IPS DF 6.9 (cell line): Measurements from ENCODE around the gene ANKRD28.

Source experiments
- DNase-seq: peaks from one replicate; pipeline ENCODE4 v3.0.0-alpha.2; 2013; ENCODE audit warnings: low read depth, low spot score
- H3K27ac ChIP-seq: one replicate; pipeline ENCODE4 v1.5.1; 2013; ENCODE audit warnings: low read length, control low read depth
- H3K27me3 ChIP-seq: 2 replicates; pipeline ENCODE4 v1.6.1; 2013; ENCODE audit warnings: mild to moderate bottlenecking, low read length; ENCODE audit not compliant: control insufficient read depth, insufficient read depth
- H3K36me3 ChIP-seq: 2 replicates; pipeline ENCODE4 v1.6.1; 2013; ENCODE audit warnings: low read length; ENCODE audit not compliant: control insufficient read depth, insufficient read depth
- H3K4me1 ChIP-seq: 2 replicates; pipeline ENCODE4 v1.6.1; 2013; ENCODE audit warnings: low read length; ENCODE audit not compliant: control insufficient read depth, insufficient read depth
- H3K4me3 ChIP-seq: 2 replicates; pipeline ENCODE4 v1.5.1; 2013; ENCODE audit warnings: mild to moderate bottlenecking, low read length
- H3K9me3 ChIP-seq: 2 replicates; pipeline ENCODE4 v1.6.1; 2013; ENCODE audit warnings: low read length, inconsistent platforms; ENCODE audit not compliant: control insufficient read depth, insufficient read depth
- WGBS: extraction: QIAGEN DNeasy Blood & Tissue Kit; methylation state at CpG from one replicate; pipeline ENCODE4 v1.1.7; 2013; ENCODE audit warnings: mixed read lengths, missing lambda C conversion rate; ENCODE audit not compliant: insufficient read length, insufficient coverage; 5-methylcytosine and 5-hydroxymethylcytosine counted together

Gene ANKRD28

GRCh38 chr3:15707779-15708178 lies 90.0 kb downstream of the ANKRD28 start:
- no peaks in the 10 kb centered on the region for H3K4me1 ChIP-seq
- DNase-seq, result no peak
- no CpG with 5 or more reads among the region's 1 CpG for WGBS
- H3K36me3 ChIP-seq, result no peaks in the 10 kb centered on the region
- no peak overlapping the region for H3K27ac ChIP-seq
- no peaks in the 10 kb centered on the region for H3K9me3 ChIP-seq
- H3K27me3 ChIP-seq, result no peaks in the 10 kb centered on the region
- H3K4me3 ChIP-seq, result no peak overlapping the region

GRCh38 chr3:15703346-15703745 lies 94.4 kb downstream of the ANKRD28 start:
- Histone ChIP-seq H3K36me3 (no peaks in the 10 kb centered on the region), H3K27ac (no peak overlapping the region), H3K27me3 (no peaks in the 10 kb centered on the region), H3K9me3 (no peaks in the 10 kb centered on the region), H3K4me1 (no peaks in the 10 kb centered on the region), H3K4me3 (no peak overlapping the region)
- no peak for DNase-seq
- 100% methylated on average over 2 of the region's 2 CpGs for WGBS

- no peaks in the 10 kb centered on the region for H3K27me3 ChIP-seq
- H3K27ac ChIP-seq, result no peak overlapping the region
- no peaks in the 10 kb centered on the region for H3K4me1 ChIP-seq
- DNase-seq, result no peak
- H3K4me3 ChIP-seq, result no peak overlapping the region
- no peaks in the 10 kb centered on the region for H3K36me3 ChIP-seq
- no peaks in the 10 kb centered on the region for H3K9me3 ChIP-seq
- WGBS, result no CpG with 5 or more reads among the region's 1 CpG
Observed at GRCh38 chr3:15694628-15695027, 103.2 kb downstream of the ANKRD28 start.

GRCh38 chr3:15693355-15693754 lies 104.4 kb downstream of the ANKRD28 start:
- no peaks in the 10 kb centered on the region for H3K36me3 ChIP-seq
- H3K27ac ChIP-seq, result no peak overlapping the region

GRCh38 chr3:15690748-15691147 lies 107.0 kb downstream of the ANKRD28 start:
- no peak overlapping the region for H3K4me3 ChIP-seq
- no peak overlapping the region for H3K27ac ChIP-seq
- H3K36me3 ChIP-seq, result no peaks in the 10 kb centered on the region
- WGBS, result no CpG with 5 or more reads among the region's 5 CpGs
- H3K4me1 ChIP-seq, result no peaks in the 10 kb centered on the region
- no peaks in the 10 kb centered on the region for H3K27me3 ChIP-seq
- no peak for DNase-seq
- H3K9me3 ChIP-seq, result no peaks in the 10 kb centered on the region

More at GRCh38 chr3:15693355-15693754, 104.4 kb downstream of the ANKRD28 start:
- no peaks in the 10 kb centered on the region for H3K9me3 ChIP-seq
- H3K4me1 ChIP-seq, result no peaks in the 10 kb centered on the region
- no peak for DNase-seq
- WGBS, result no CpG with 5 or more reads among the region's 1 CpG
- no peaks in the 10 kb centered on the region for H3K27me3 ChIP-seq
- H3K4me3 ChIP-seq, result no peak overlapping the region

GRCh38 chr3:15690230-15690629 lies 107.5 kb downstream of the ANKRD28 start:
- no peak overlapping the region for H3K27ac ChIP-seq
- DNase-seq, result no peak
- H3K4me3 ChIP-seq, result no peak overlapping the region
- no peaks in the 10 kb centered on the region for H3K9me3 ChIP-seq
- no peaks in the 10 kb centered on the region for H3K27me3 ChIP-seq
- H3K36me3 ChIP-seq, result no peaks in the 10 kb centered on the region
- no CpG with 5 or more reads among the region's 4 CpGs for WGBS
- no peaks in the 10 kb centered on the region for H3K4me1 ChIP-seq

- no peaks in the 10 kb centered on the region; the same call in 1 of the 2 replicates for H3K36me3 ChIP-seq
- no peak overlapping the region for H3K27ac ChIP-seq
- WGBS, result no CpG with 5 or more reads among the region's 7 CpGs
- no peaks in the 10 kb centered on the region for H3K27me3 ChIP-seq
- H3K4me1 ChIP-seq, result no peaks in the 10 kb centered on the region
- H3K4me3 ChIP-seq, result no peak overlapping the region
- H3K9me3 ChIP-seq, result no peaks in the 10 kb centered on the region
- no peak for DNase-seq
Observed at GRCh38 chr3:15685927-15686326, 111.9 kb downstream of the ANKRD28 start.

GRCh38 chr3:15683253-15683652 lies 114.5 kb downstream of the ANKRD28 start:
- Histone ChIP-seq H3K27me3 (no peaks in the 10 kb centered on the region), H3K9me3 (no peaks in the 10 kb centered on the region), H3K36me3 (no peaks in the 10 kb centered on the region; the same call in 1 of the 2 replicates), H3K4me3 (no peak overlapping the region), H3K4me1 (no peaks in the 10 kb centered on the region), H3K27ac (no peak overlapping the region)
- no CpG with 5 or more reads among the region's 1 CpG for WGBS
- no peak for DNase-seq

GRCh38 chr3:15682561-15683185 lies 115.1 kb downstream of the ANKRD28 start:
- no peak overlapping the region for H3K4me3 ChIP-seq
- WGBS, result no CpG with 5 or more reads among the region's 3 CpGs
- H3K9me3 ChIP-seq, result no peaks in the 10 kb centered on the region
- H3K4me1 ChIP-seq, result no peaks in the 10 kb centered on the region
- no peak overlapping the region for H3K27ac ChIP-seq
- DNase-seq, result no peak
- no peaks in the 10 kb centered on the region for H3K27me3 ChIP-seq
- H3K36me3 ChIP-seq, result peaks cover 2% of the 10 kb centered on the region; the same call in 1 of the 2 replicates

- Histone ChIP-seq H3K36me3 (peaks cover 2% of the 10 kb centered on the region; the same call in 1 of the 2 replicates), H3K27me3 (no peaks in the 10 kb centered on the region), H3K9me3 (no peaks in the 10 kb centered on the region), H3K27ac (no peak overlapping the region), H3K4me3 (no peak overlapping the region), H3K4me1 (no peaks in the 10 kb centered on the region)
- DNase-seq, result no peak
- no CpG with 5 or more reads among the region's 2 CpGs for WGBS
Observed at GRCh38 chr3:15681668-15682067, 116.1 kb downstream of the ANKRD28 start.

- H3K27me3 ChIP-seq, result no peaks in the 10 kb centered on the region
- H3K4me3 ChIP-seq, result no peak overlapping the region
- DNase-seq, result no peak
- H3K9me3 ChIP-seq, result no peaks in the 10 kb centered on the region
- WGBS, result no CpG with 5 or more reads among the region's 5 CpGs
- no peaks in the 10 kb centered on the region for H3K4me1 ChIP-seq
- H3K27ac ChIP-seq, result no peak overlapping the region
- peaks cover 4% of the 10 kb centered on the region; the same call in 1 of the 2 replicates for H3K36me3 ChIP-seq
Observed at GRCh38 chr3:15679306-15679705, 118.5 kb downstream of the ANKRD28 start.
